Pons (tissue), 1 donor: ENCODE measurements around the gene MYO18B.

Source experiments
- DNase-seq: peaks from one replicate; pipeline ENCODE4 v3.0.0-alpha.2; 2016; ENCODE audit warnings: low spot score

The MYO18B gene

GRCh38 chr22:25779426-25779825 is 37.4 kb downstream of the MYO18B start:
- no peak for DNase-seq

- no peak for DNase-seq
Measured at GRCh38 chr22:25779890-25780289, 37.9 kb downstream of the MYO18B start.

- DNase-seq: no peak
Measured at GRCh38 chr22:25780673-25781072, 38.7 kb downstream of the MYO18B start.

GRCh38 chr22:25781801-25782200 is 39.8 kb downstream of the MYO18B start:
- DNase-seq: no peak

GRCh38 chr22:25782831-25783230 is 40.8 kb downstream of the MYO18B start:
- DNase-seq: no peak

GRCh38 chr22:25783856-25784255 is 41.9 kb downstream of the MYO18B start:
- DNase-seq: no peak

- no peak for DNase-seq
Measured at GRCh38 chr22:25786165-25786564, 44.2 kb downstream of the MYO18B start.

- DNase-seq: no peak
Measured at GRCh38 chr22:25791556-25791955, 49.6 kb downstream of the MYO18B start.

GRCh38 chr22:25795478-25795877 is 53.5 kb downstream of the MYO18B start:
- DNase-seq: no peak

GRCh38 chr22:25797498-25798290 is 55.7 kb downstream of the MYO18B start:
- DNase-seq: no peak

GRCh38 chr22:25800766-25801165 is 58.8 kb downstream of the MYO18B start:
- DNase-seq: no peak

GRCh38 chr22:25802018-25802417 is 60.0 kb downstream of the MYO18B start:
- DNase-seq: no peak

GRCh38 chr22:25804676-25805075 is 62.7 kb downstream of the MYO18B start:
- no peak for DNase-seq

- no peak for DNase-seq
Measured at GRCh38 chr22:25806579-25806978, 64.6 kb downstream of the MYO18B start.

- DNase-seq: no peak
Measured at GRCh38 chr22:25814685-25815084, 72.7 kb downstream of the MYO18B start.

GRCh38 chr22:25815561-25815960 is 73.6 kb downstream of the MYO18B start:
- no peak for DNase-seq

- no peak for DNase-seq
Measured at GRCh38 chr22:25816522-25817059, 74.6 kb downstream of the MYO18B start.

GRCh38 chr22:25817092-25817943 is 75.3 kb downstream of the MYO18B start:
- DNase-seq: no peak

GRCh38 chr22:25818541-25818940 is 76.6 kb downstream of the MYO18B start:
- no peak for DNase-seq

GRCh38 chr22:25822344-25822743 is 80.4 kb downstream of the MYO18B start:
- no peak for DNase-seq

GRCh38 chr22:25823276-25823675 is 81.3 kb downstream of the MYO18B start:
- no peak for DNase-seq

- no peak for DNase-seq
Measured at GRCh38 chr22:25824828-25825423, 82.9 kb downstream of the MYO18B start.

GRCh38 chr22:25827415-25827814 is 85.4 kb downstream of the MYO18B start:
- no peak for DNase-seq
